IPS-18a (cell line): Measurements from ENCODE around the gene SLC2A1.

Experiments used
- H3K27ac ChIP-seq: one replicate; pipeline ENCODE4 v1.5.1; 2013; ENCODE audit warnings: low read length
- H3K27me3 ChIP-seq: one replicate; pipeline ENCODE4 v1.6.1; 2013; ENCODE audit warnings: mild to moderate bottlenecking, low read length; ENCODE audit not compliant: control insufficient read depth, insufficient read depth
- H3K36me3 ChIP-seq: one replicate; pipeline ENCODE4 v1.6.1; 2013; ENCODE audit warnings: low read depth, low read length; ENCODE audit not compliant: control insufficient read depth
- H3K4me1 ChIP-seq: one replicate; pipeline ENCODE4 v1.6.1; 2013; ENCODE audit warnings: low read depth, low read length; ENCODE audit not compliant: control insufficient read depth
- H3K4me3 ChIP-seq: one replicate; pipeline ENCODE4 v1.5.1; 2013; ENCODE audit warnings: low read length
- H3K9ac ChIP-seq: one replicate; pipeline ENCODE4 v1.6.1; 2013; ENCODE audit warnings: mild to moderate bottlenecking, low read length, moderate library complexity
- H3K9me3 ChIP-seq: one replicate; pipeline ENCODE4 v1.6.1; 2013; ENCODE audit warnings: low read depth, low read length; ENCODE audit not compliant: control insufficient read depth

Gene SLC2A1

GRCh38 chr1:42964044-42964812 lies 5.6 kb upstream of the SLC2A1 start:
- Histone ChIP-seq H3K9me3 (no peaks in the 10 kb centered on the region), H3K27me3 (no peaks in the 10 kb centered on the region), H3K4me3 (no peak overlapping the region), H3K27ac (no peak overlapping the region), H3K36me3 (no peaks in the 10 kb centered on the region), H3K9ac (no peak overlapping the region), H3K4me1 (peaks cover 37% of the 10 kb centered on the region)

- no peaks in the 10 kb centered on the region for H3K27me3 ChIP-seq
- peak overlapping the region; percentile 18 for H3K9ac ChIP-seq
- peak overlapping the region; percentile 16 for H3K4me3 ChIP-seq
- no peaks in the 10 kb centered on the region for H3K36me3 ChIP-seq
- no peaks in the 10 kb centered on the region for H3K9me3 ChIP-seq
- peak overlapping the region; percentile 21 for H3K27ac ChIP-seq
- peaks cover 37% of the 10 kb centered on the region for H3K4me1 ChIP-seq
These were observed 4.8 kb upstream of the SLC2A1 start for GRCh38 chr1:42963378-42964043.

- no peaks in the 10 kb centered on the region for H3K36me3 ChIP-seq
- H3K9ac ChIP-seq = peak overlapping the region; percentile 60
- no peaks in the 10 kb centered on the region for H3K27me3 ChIP-seq
- peak overlapping the region; percentile 40 for H3K4me3 ChIP-seq
- peak overlapping the region; percentile 88 for H3K27ac ChIP-seq
- no peaks in the 10 kb centered on the region for H3K9me3 ChIP-seq
- peaks cover 37% of the 10 kb centered on the region for H3K4me1 ChIP-seq
These were observed 4.1 kb upstream of the SLC2A1 start for GRCh38 chr1:42962641-42963377.

GRCh38 chr1:42961312-42962091 lies 2.8 kb upstream of the SLC2A1 start:
- peaks cover 30% of the 10 kb centered on the region for H3K4me1 ChIP-seq

GRCh38 chr1:42960566-42961311 lies 2.1 kb upstream of the SLC2A1 start:
- Histone ChIP-seq H3K4me3 (no peak overlapping the region), H3K9ac (no peak overlapping the region), H3K4me1 (peaks cover 34% of the 10 kb centered on the region), H3K27me3 (no peaks in the 10 kb centered on the region), H3K27ac (no peak overlapping the region), H3K9me3 (no peaks in the 10 kb centered on the region), H3K36me3 (peaks cover 3% of the 10 kb centered on the region)

More at GRCh38 chr1:42961312-42962091, 2.8 kb upstream of the SLC2A1 start:
- H3K27me3 ChIP-seq = no peaks in the 10 kb centered on the region
- no peaks in the 10 kb centered on the region for H3K9me3 ChIP-seq
- H3K27ac ChIP-seq = no peak overlapping the region
- H3K9ac ChIP-seq = no peak overlapping the region
- no peak overlapping the region for H3K4me3 ChIP-seq
- H3K36me3 ChIP-seq = no peaks in the 10 kb centered on the region

GRCh38 chr1:42960122-42960390 lies 1.4 kb upstream of the SLC2A1 start:
- H3K9ac ChIP-seq = no peak overlapping the region
- peaks cover 41% of the 10 kb centered on the region for H3K4me1 ChIP-seq
- H3K9me3 ChIP-seq = no peaks in the 10 kb centered on the region
- no peak overlapping the region for H3K27ac ChIP-seq
- peak overlapping the region; percentile 98 for H3K4me3 ChIP-seq
- H3K27me3 ChIP-seq = no peaks in the 10 kb centered on the region
- H3K36me3 ChIP-seq = peaks cover 10% of the 10 kb centered on the region

GRCh38 chr1:42957880-42958487 lies 684 bp downstream of the SLC2A1 start:
- H3K27ac ChIP-seq = no peak overlapping the region
- no peaks in the 10 kb centered on the region for H3K9me3 ChIP-seq

GRCh38 chr1:42957229-42957879 lies 1.3 kb downstream of the SLC2A1 start:
- H3K9ac ChIP-seq = peak overlapping the region; percentile 89
- peaks cover 38% of the 10 kb centered on the region for H3K4me1 ChIP-seq
- H3K27me3 ChIP-seq = no peaks in the 10 kb centered on the region
- H3K9me3 ChIP-seq = no peaks in the 10 kb centered on the region
- H3K4me3 ChIP-seq = peak overlapping the region; percentile 98
- peaks cover 32% of the 10 kb centered on the region for H3K36me3 ChIP-seq
- H3K27ac ChIP-seq = no peak overlapping the region

More at GRCh38 chr1:42957880-42958487, 684 bp downstream of the SLC2A1 start:
- no peaks in the 10 kb centered on the region for H3K27me3 ChIP-seq
- peaks cover 26% of the 10 kb centered on the region for H3K36me3 ChIP-seq
- peak overlapping the region; percentile 89 for H3K9ac ChIP-seq
- H3K4me1 ChIP-seq = peaks cover 40% of the 10 kb centered on the region
- peak overlapping the region; percentile 98 for H3K4me3 ChIP-seq

- H3K27ac ChIP-seq = no peak overlapping the region
- H3K4me3 ChIP-seq = peak overlapping the region; percentile 98
- H3K9ac ChIP-seq = peak overlapping the region; percentile 89
- H3K36me3 ChIP-seq = peaks cover 38% of the 10 kb centered on the region
- H3K9me3 ChIP-seq = no peaks in the 10 kb centered on the region
- peaks cover 32% of the 10 kb centered on the region for H3K4me1 ChIP-seq
- no peaks in the 10 kb centered on the region for H3K27me3 ChIP-seq
These were observed 1.9 kb downstream of the SLC2A1 start for GRCh38 chr1:42956739-42957138.
